AG08395 (cell line): ENCODE data around the gene SNX3.
A peak's percentile ranks its signal among the peaks of the same experiment; 100 is the strongest.
"Not testable (repeated sequence)": the region's sequence is repeated elsewhere in the genome, so short reads cannot be mapped to it uniquely, and the experiment has no call there.

Experiments
- DNase-seq: peaks from one replicate; pipeline ENCODE4 v3.0.0; 2012; ENCODE audit warnings: mixed read lengths, low spot score

The SNX3 gene

GRCh38 chr6:108260126-108260808 is 573 bp downstream of the SNX3 start:
- DNase-seq: peak; percentile 26

DNA sequence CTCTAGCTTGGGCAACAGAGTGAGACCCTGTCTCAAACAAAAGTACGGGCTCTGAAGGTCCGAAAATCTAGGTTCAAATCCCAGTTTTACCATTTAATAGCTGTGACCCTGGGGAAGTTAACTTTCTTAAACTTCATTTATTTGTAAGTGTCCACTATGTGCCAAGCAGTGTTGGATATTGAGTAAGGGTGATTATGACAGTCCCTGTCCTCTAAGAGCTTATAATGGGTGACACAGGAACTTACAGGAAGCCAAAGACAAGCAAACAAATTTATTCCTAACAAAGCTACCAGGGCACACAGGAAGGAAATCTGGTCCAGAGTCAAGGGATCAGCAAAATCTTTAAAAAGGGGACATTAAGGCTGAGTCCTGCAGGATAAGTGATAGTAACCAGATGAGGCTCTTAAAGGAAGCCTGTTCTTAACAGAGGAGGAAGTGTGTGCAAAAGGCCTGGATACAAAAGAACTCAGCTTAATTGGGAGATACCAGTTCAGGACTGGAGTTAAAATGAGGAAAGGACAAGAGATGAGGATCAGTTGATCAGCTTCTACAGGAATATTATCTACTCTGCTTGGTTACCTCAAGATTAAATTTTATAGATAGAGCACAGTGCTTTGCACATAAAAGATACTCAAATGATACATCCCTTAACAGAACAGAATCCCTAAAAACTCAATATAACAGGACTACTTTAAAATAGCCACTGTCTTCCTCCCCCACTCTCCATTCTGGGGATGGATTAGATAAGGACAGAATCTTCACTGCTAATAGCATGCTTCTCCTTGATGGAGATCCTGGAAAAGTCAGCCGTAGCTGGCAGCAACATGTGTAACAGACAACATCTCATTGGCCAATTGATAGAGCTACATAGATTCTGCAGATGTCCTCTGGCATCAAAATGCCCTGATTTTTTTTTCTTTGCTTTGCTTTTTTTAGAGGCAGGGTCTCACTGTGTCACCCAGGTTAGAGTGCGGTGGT is 6.1 kb downstream of the SNX3 start:
- no peak for DNase-seq

GRCh38 chr6:108253241-108253640 is 7.6 kb downstream of the SNX3 start:
- DNase-seq: no peak

DNA sequence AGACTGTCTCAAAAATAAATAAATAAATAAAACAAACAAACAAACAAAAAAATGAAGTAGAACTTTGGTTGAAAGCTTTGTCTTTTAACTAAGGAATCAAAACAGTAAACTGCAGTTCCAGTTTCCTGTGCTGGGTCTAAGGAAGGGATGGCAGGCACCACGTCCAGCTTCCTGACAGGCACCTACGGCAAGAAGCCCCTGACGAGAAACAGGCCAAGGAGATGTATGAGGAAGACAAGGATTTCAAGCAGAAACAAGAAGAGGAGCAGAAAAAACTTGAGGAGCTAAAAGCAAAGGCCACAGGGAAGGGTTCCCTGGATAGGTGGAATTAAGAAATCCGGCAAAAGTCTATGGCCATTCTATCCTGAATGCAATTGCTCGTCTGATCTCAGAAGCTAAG is 8.8 kb downstream of the SNX3 start:
- DNase-seq: no peak

GRCh38 chr6:108251252-108251651 is 9.6 kb downstream of the SNX3 start:
- DNase-seq: no peak

- DNase-seq: no peak
These were observed 10.5 kb downstream of the SNX3 start for GRCh38 chr6:108250240-108250866.

- DNase-seq: no peak
These were observed 12.8 kb downstream of the SNX3 start for GRCh38 chr6:108247965-108248536.

DNA sequence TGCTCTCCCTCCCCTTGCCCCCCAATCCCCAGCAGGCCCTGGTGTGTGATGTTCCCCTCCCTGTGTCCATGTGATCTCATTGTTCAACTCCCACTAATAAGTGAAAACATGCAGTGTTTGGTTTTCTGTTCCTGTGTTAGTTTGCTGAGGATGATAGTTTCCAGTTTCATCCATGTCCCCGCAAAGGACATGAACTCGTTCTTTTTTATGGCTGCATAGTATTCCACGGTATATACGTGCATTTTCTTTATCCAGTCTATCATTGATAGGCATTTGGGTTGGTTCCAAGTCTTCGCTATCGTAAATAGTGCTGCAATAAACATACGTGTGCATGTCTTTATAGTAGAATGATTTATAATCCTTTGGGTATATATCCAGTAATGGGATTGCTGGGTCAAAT is 15.7 kb downstream of the SNX3 start:
- DNase-seq: not testable (repeated sequence)

DNA sequence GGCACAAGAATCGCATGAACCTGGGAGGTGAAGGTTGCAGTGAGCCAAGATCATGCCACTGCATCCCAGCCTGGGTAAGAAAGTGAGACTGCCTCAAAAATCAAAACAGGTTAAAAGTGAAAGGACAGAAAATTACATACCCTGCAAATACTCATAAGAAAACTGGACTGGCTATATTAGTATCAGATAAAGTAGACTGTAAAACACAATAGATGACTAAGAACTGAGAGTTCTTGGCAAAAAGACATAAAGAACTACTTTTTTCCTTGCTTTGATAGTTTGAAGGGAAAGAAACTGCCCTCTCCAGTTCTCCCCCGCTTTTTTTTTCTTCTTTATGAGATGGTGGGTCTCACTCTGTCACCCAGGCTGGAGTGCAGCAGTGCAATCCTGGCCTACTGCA is 17.0 kb downstream of the SNX3 start:
- DNase-seq: no peak

DNA sequence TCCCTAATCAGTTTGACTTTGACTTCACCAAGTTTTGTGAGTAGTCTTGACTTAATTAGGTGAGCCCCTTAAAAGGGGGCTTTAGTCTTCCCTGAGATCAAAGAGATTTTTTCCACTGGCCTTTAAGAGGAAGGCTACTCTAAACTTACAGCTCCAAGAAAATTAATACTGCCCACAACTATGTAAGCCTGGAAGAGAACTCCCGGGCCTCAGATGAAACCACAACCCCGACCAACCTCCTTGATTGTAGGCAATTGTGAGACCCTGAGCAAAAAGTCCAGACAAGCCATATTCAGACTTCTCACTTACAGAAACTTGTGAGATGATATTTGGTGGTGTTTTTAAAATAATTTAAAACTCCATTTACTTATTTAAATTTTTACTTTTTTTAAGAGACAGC is 18.1 kb downstream of the SNX3 start:
- DNase-seq: no peak

DNA sequence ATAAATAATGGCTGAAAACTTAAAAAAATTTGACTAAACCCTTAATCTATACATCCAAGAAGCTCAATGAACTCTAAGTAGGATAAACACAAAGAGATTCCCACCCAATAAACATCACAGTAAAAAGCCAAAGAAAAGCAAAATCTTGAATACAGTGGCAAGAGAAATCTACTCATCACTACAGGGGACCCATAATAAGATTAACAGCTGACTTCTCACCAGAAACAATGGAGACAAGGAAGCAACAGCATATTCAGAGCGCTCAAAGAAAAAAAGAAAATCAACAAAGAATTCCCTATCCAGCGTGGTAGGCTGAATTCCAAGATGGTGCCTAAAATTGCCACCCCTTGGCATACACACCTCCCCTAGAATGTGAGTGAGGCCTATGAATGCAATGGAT is 18.6 kb downstream of the SNX3 start:
- DNase-seq: no peak

GRCh38 chr6:108238322-108238721 is 22.5 kb downstream of the SNX3 start:
- no peak for DNase-seq

DNA sequence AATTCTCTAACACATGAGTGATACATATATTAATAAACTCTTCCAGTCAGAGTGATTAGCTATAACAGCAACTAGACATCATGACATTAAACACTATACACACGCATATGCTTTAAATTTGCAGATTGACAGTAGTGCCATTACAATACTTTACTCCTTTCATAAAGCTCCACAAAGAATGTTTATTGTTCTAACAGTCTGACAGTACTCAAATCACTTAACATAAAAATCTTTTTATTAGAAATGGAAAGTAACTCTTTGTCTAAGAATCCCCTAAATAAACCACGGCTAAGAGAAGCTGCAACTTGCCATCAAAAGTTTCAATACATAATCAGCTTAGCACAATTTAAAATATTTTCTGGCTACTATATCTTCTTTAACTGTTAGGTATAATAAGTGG is 24.0 kb downstream of the SNX3 start:
- no peak for DNase-seq

DNA sequence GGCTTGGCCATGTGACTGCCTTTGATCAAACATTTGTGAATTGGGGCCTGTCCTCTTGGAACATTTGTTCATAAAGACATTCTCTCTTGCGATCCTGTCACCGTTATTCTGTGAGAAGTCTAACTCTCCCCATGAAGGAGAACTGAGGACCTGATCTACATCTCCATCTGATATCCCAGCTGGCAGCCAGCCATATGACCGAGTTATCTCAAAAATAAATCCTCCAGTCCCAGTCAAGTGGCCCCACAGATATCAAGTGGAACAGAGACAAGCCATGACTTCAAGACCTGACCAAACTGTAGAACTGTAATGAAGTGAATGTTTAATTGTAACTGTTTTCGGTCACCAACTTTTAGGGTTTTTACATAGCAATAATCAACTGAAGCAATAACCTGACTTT is 25.7 kb downstream of the SNX3 start:
- no peak for DNase-seq

- no peak for DNase-seq
These were observed 32.4 kb downstream of the SNX3 start for GRCh38 chr6:108228416-108228815.

- no peak for DNase-seq
These were observed 33.5 kb downstream of the SNX3 start for GRCh38 chr6:108227290-108227689.

- DNase-seq: no peak
These were observed 38.3 kb downstream of the SNX3 start for GRCh38 chr6:108222504-108222903.

DNA sequence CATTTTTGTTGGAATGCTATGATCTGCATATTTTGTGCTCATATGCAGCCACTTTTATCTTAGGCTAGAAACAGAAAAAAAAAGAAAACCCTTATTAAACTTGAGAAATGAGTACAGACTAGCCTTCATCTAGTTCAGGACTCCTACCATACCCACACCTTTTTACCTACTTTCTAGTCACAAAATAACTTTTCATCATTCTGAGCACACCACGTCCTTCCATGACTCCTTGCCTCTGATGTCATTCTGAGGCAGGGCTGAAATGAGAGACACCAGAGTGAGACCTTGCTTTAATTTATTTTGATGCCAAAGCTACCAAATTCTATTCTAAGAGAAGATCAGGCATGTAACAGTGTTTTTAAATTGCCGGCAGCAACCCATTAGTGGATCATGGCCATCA is 38.8 kb downstream of the SNX3 start:
- no peak for DNase-seq

- no peak for DNase-seq
These were observed 49.2 kb downstream of the SNX3 start for GRCh38 chr6:108211671-108212070.

- no peak for DNase-seq
These were observed 50.3 kb downstream of the SNX3 start for GRCh38 chr6:108210556-108210955.

DNA sequence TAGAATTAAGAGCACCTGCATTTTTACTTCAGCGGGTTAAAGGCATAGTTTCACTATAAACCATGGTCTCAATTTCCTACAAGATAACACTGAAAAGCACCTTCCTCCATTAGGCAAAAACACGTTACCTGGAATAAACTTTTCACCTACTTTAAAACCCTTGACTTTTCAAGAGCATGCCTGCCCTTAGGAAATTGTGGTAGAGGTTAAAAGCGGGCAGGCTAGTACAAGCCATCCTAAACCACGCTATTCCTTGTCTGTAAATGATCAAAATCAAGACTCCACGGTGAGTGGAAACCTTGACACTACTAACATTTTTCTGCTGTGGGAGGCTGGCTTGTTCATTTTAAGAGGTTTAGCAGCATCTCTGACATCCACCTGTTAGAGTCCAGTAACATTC is 51.1 kb downstream of the SNX3 start:
- DNase-seq: no peak

DNA sequence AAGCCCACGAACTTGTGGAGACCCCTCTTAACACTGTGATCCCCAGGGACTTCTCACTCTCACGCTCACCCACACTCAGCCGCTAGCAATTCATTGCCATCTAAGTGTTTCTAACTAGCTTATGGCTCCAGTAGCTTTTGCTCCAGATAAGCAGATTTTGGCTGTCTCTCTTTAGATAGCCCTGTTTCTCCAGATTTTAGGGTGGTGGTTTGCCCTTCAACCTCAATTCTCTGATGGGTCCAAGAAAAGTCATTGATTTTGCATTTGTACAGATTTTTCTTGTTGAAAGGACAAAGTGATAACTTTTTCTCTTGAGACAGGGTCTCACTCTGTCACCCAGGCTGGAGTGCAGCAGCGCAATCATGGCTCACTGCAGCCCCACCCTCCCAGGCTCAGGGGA is 53.8 kb downstream of the SNX3 start:
- no peak for DNase-seq
